WI38 (cell line): Measurements from ENCODE around the gene ZBED1.
"Not testable (repeated sequence)": the region's sequence is repeated elsewhere in the genome, so short reads cannot be mapped to it uniquely, and the experiment has no call there.

Source experiments
- H3K4me3 ChIP-seq: 2 replicates; pipeline ENCODE4 v1.5.1; 2011; ENCODE audit warnings: low read depth, mild to moderate bottlenecking, control low read depth, low read length
- CTCF ChIP-seq: IDR thresholded peaks from 2 replicates; pipeline ENCODE4 v1.5.1; 2012; ENCODE audit warnings: low read depth, mild to moderate bottlenecking, control low read depth, low read length

Gene ZBED1

GRCh38 chrX:2533424-2533823 is 32.6 kb upstream of the ZBED1 start:
- H3K4me3 ChIP-seq = no peak overlapping the region
- no peak for TF ChIP-seq CTCF

DNA sequence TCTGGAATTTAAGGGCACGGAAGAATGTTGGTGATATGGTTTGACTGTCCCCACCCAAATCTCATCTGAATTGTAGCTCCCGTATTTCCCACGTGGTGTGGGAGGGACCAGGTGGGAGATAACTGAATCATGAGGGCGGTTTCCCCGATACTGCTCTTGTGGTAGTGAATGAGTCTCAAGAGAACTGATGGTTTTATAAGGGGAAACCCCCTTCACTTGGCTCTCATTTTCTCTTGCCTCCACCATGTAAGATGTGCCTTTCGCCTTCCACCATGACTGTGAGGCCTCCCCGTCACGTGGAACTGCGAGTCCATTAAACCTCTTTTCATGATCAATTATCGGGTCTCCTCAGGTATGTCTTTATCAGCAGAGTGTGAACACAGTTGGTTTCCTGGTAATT is 25.6 kb upstream of the ZBED1 start:
- TF ChIP-seq CTCF = no peak
- H3K4me3 ChIP-seq = no peak overlapping the region

DNA sequence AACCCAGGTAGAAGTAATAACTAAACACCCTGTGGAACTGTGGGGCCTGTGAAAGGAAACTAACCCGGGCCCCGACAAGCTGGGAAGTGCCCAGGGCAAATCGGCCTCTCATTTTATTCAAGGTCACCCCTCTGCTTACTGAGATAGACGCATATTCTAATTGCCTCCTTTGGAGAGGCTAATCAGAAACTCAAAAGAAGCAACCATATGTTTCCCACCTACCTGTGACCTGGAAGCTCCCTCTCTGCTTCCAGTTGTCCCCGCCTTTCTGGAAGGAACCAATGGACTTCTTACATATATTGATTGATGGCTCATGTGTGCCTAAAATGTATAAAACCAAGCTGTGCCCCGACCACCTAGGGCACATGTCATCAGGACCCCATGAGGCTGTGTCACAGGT is 23.1 kb upstream of the ZBED1 start:
- TF ChIP-seq CTCF = no peak

DNA sequence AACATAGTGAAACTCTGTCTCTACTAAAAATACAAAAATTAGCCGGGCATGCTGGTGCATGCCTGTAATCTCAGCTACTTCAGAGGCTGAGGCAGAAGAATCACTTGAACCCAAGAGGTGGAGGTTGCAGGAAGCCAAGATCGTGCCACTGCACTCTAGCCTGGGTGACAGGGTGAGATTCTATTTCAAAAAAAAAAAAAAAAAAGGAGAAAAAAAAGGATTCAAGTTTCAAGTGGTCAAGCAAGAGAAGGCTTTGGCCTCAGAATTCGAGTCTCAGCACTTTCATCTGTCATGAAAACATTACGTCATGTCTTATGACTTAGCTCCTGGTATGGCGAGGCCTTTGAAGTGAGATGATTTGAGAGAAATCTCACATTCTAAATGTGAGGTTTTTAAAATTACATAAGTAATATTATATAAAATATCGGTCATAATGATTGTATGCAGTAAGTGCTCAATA is 21.2 kb upstream of the ZBED1 start:
- H3K4me3 ChIP-seq = no peak overlapping the region
- TF ChIP-seq CTCF = no peak

More for the DNA sequence above, 23.1 kb upstream of the ZBED1 start:
- no peak overlapping the region for H3K4me3 ChIP-seq

GRCh38 chrX:2521092-2521926 is 20.5 kb upstream of the ZBED1 start:
- no peak for TF ChIP-seq CTCF
- H3K4me3 ChIP-seq = no peak overlapping the region

DNA sequence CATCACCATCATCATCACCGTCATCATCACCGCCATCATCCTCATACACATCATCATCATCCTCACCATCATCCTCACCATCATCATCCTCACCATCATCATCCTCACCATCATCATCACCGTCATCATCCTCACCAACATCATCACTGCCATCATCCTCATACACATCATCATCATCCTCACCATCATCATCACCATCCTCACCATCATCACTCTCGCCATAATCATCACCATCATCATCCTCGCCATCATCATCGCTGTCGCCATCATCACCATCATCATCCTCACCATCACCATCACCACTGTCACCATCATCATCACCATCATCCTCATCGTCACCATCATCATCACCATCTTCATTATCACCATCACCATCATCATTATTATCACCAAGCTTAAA is 19.8 kb upstream of the ZBED1 start:
- no peak for TF ChIP-seq CTCF
- H3K4me3 ChIP-seq = no peak overlapping the region

GRCh38 chrX:2519638-2520037 is 18.9 kb upstream of the ZBED1 start:
- not testable (repeated sequence) for H3K4me3 ChIP-seq

- no peak for TF ChIP-seq CTCF
Measured at GRCh38 chrX:2517055-2517454, 16.3 kb upstream of the ZBED1 start.

More at GRCh38 chrX:2517055-2517454, 16.3 kb upstream of the ZBED1 start:
- no peak overlapping the region for H3K4me3 ChIP-seq
